Gastroesophageal sphincter (tissue), 4 donors: ENCODE data around the gene DNASE2B. TPM values are rescaled to one million over a fixed set of nuclear protein-coding genes. Genes with fewer than 3 reads are reported as not detected.

Source experiments
- ATAC-seq: fragments of 150-250 bp; one replicate; pipeline ENCODE4 v1.9.1; 2016; ENCODE audit warnings: mild to moderate bottlenecking, moderate library complexity
- H3K27ac ChIP-seq, 4 donors: fragments of 200-600 bp; sonication (generic) in 3 of 4; 1 replicate in 3 of 4; 2 replicates in 1 of 4; pipeline ENCODE4 v1.5.1; 2016 to 2019
- H3K27me3 ChIP-seq: fragments of 200-600 bp; sonication (generic); one replicate; pipeline ENCODE4 v1.5.1; 2019
- H3K36me3 ChIP-seq, 2 donors: fragments of 200-600 bp; sonication (generic); one replicate each; pipeline ENCODE4 v1.5.1; 2019; ENCODE audit warnings: control low read depth in 1 of 2
- H3K4me1 ChIP-seq, 3 donors: fragments of 200-600 bp; sonication (generic); 1 replicate in 2 of 3; 2 replicates in 1 of 3; pipeline ENCODE4 v1.5.1; 2016 to 2019; ENCODE audit warnings: control low read depth in 2 of 3
- H3K4me3 ChIP-seq, 2 donors: fragments of 200-600 bp; sonication (generic); one replicate each; pipeline ENCODE4 v1.5.1; 2019; ENCODE audit warnings: mild to moderate bottlenecking in 1 of 2, moderate library complexity in 1 of 2
- H3K9me3 ChIP-seq, 3 donors: fragments of 200-600 bp; sonication (generic); one replicate each; pipeline ENCODE4 v1.5.1; 2017 to 2019; ENCODE audit warnings: control low read depth in 2 of 3
- CTCF ChIP-seq, 4 experiments: fragments of 200-600 bp in 2 of 4; fragments of 450-650 bp in 2 of 4; sonication (generic) in 1 of 4; IDR thresholded peaks; one replicate each; pipeline ENCODE4 v1.5.1; 2017 to 2019; ENCODE audit warnings: antibody characterized with exemption in 4 of 4, mild to moderate bottlenecking in 2 of 4, moderate library complexity in 2 of 4
- EP300 ChIP-seq: sonication (generic); formaldehyde crosslinking; IDR thresholded peaks from one replicate; pipeline ENCODE4 v1.6.1; 2017; ENCODE audit warnings: antibody characterized with exemption, mild to moderate bottlenecking
- POLR2A ChIP-seq, 2 donors: fragments of 450-650 bp; IDR thresholded peaks; one replicate each; pipeline ENCODE4 v1.6.1; 2017; ENCODE audit warnings: antibody characterized with exemption in 2 of 2, mild to moderate bottlenecking in 2 of 2, moderate library complexity in 1 of 2
- POLR2AphosphoS5 ChIP-seq: sonication (generic); formaldehyde crosslinking; IDR thresholded peaks from one replicate; pipeline ENCODE4 v1.6.1; 2017; ENCODE audit warnings: antibody characterized with exemption
- WGBS, 2 donors: methylation state at CpG; one replicate each; pipeline ENCODE4 v1.1.5; 2018; ENCODE audit warnings: low coverage in 1 of 2; 5-methylcytosine and 5-hydroxymethylcytosine counted together
- total RNA-seq, 4 donors: library from RNA; depleted of rRNA; stranded (reverse); fragments of >200 nt; gene quantifications; one replicate each; pipeline ENCODE4 v1.1.0, GENCODE V29; 2016

DNASE2B gene
- total RNA-seq, 4 donors from 2014 or later = not detected

GRCh38 chr1:84373436-84374141 lies 24.7 kb upstream of the DNASE2B start:
- 42 to 54% methylated on average over 2 of the region's 2 CpGs for WGBS, 2 donors
- H3K9me3 ChIP-seq = no peaks in the 10 kb centered on the region
- no peak overlapping the region for H3K4me3 ChIP-seq
- H3K4me1 ChIP-seq = peaks cover 0 to 35% (median 0%) of the 10 kb centered on the region in 3 donors
- H3K36me3 ChIP-seq = no peaks in the 10 kb centered on the region
- H3K27ac ChIP-seq = peak overlapping the region in 1 of 4 donors; percentile 1
- ATAC-seq = no peak
- no peak for TF ChIP-seq EP300
- no peak for TF ChIP-seq CTCF (IDR thresholded peaks at IDR 0.05)
- no peak for TF ChIP-seq POLR2A (IDR thresholded peaks at IDR 0.05)
- TF ChIP-seq POLR2AphosphoS5 = no peak
- no peaks in the 10 kb centered on the region for H3K27me3 ChIP-seq

GRCh38 chr1:84374991-84375696 lies 23.1 kb upstream of the DNASE2B start:
- 46 to 52% methylated on average over 4 to 5 of the region's 5 CpGs for WGBS, 2 donors
- peak; percentile 81 for ATAC-seq
- TF ChIP-seq POLR2AphosphoS5 (peak; percentile 25), EP300 (no peak)
- peaks cover 0 to 35% (median 0%) of the 10 kb centered on the region in 3 donors for H3K4me1 ChIP-seq
- H3K36me3 ChIP-seq = no peaks in the 10 kb centered on the region
- H3K4me3 ChIP-seq = no peak overlapping the region
- peak overlapping the region in 1 of 4 donors; percentile 58 for H3K27ac ChIP-seq
- H3K9me3 ChIP-seq = no peaks in the 10 kb centered on the region
- no peaks in the 10 kb centered on the region for H3K27me3 ChIP-seq

- Histone ChIP-seq H3K27me3 (no peaks in the 10 kb centered on the region), H3K4me1 (peaks cover 0 to 35% (median 0%) of the 10 kb centered on the region in 3 donors), H3K36me3 (no peaks in the 10 kb centered on the region), H3K27ac (peak overlapping the region in 2 of 4 donors; percentile 21 to 58), H3K9me3 (no peaks in the 10 kb centered on the region), H3K4me3 (no peak overlapping the region)
- 59 to 65% methylated on average over 5 to 7 of the region's 7 CpGs for WGBS, 2 donors
- TF ChIP-seq EP300 (no peak), CTCF (IDR thresholded peaks at IDR 0.05) (no peak)
- no peak for ATAC-seq
Measured at GRCh38 chr1:84376000-84376910, 22.0 kb upstream of the DNASE2B start.

GRCh38 chr1:84377480-84378095 lies 20.7 kb upstream of the DNASE2B start:
- H3K4me3 ChIP-seq = no peak overlapping the region
- no peaks in the 10 kb centered on the region for H3K9me3 ChIP-seq
- TF ChIP-seq CTCF (IDR thresholded peaks at IDR 0.05) = no peak
- TF ChIP-seq EP300 = no peak
- TF ChIP-seq POLR2A (IDR thresholded peaks at IDR 0.05) = no peak
- TF ChIP-seq POLR2AphosphoS5 = no peak
- WGBS, 2 donors = 19 to 21% methylated on average over 2 to 3 of the region's 3 CpGs
- no peaks in the 10 kb centered on the region for H3K27me3 ChIP-seq
- peaks cover 0 to 35% (median 0%) of the 10 kb centered on the region in 3 donors for H3K4me1 ChIP-seq
- H3K36me3 ChIP-seq = no peaks in the 10 kb centered on the region
- no peak for ATAC-seq
- peak overlapping the region in 1 of 4 donors; percentile 58 for H3K27ac ChIP-seq
